NB4 (cell line): ENCODE results near the gene SLC22A23.

Experiments used
- CTCF ChIP-seq: IDR thresholded peaks from one replicate; pipeline ENCODE4 v1.5.1; 2012; ENCODE audit warnings: low read depth, low read length
- MYC ChIP-seq: IDR thresholded peaks from 2 replicates; pipeline ENCODE4 v1.6.1; 2011; ENCODE audit warnings: low read depth, low read length

GRCh38 chr6:3323148-3323547, 133.7 kb downstream of the SLC22A23 start:
- no peak for TF ChIP-seq CTCF
- no peak for TF ChIP-seq MYC
